GM12873 (cell line): Measurements from ENCODE around the gene CIDEB.

Experiments
- CTCF ChIP-seq: IDR thresholded peaks from 2 replicates; pipeline ENCODE4 v1.5.1; 2012; ENCODE audit warnings: low read depth, mild to moderate bottlenecking, moderate library complexity, low read length, control low read depth; ENCODE audit not compliant: insufficient read depth; ENCODE audit errors: missing control alignments

Gene CIDEB

GRCh38 chr14:24307575-24308341 lies at the start of gene CIDEB:
Gene CIDEB (minus strand): TSS chr14:24307977. CDS start chr14:24307858, 119 bp downstream.
- peak; percentile 94 for TF ChIP-seq CTCF

- no peak for TF ChIP-seq CTCF
Observed at GRCh38 chr14:24356208-24356607, 48.4 kb upstream of the CIDEB start.

- TF ChIP-seq CTCF = no peak
Observed at GRCh38 chr14:24355009-24355408, 47.2 kb upstream of the CIDEB start.

- no peak for TF ChIP-seq CTCF
Observed at GRCh38 chr14:24353559-24354481, 46.0 kb upstream of the CIDEB start.

- peak; percentile 12 for TF ChIP-seq CTCF
Observed at GRCh38 chr14:24351517-24351916, 43.7 kb upstream of the CIDEB start.

GRCh38 chr14:24349742-24350141 lies 42.0 kb upstream of the CIDEB start:
- TF ChIP-seq CTCF = no peak

- TF ChIP-seq CTCF = no peak
Observed at GRCh38 chr14:24348186-24348585, 40.4 kb upstream of the CIDEB start.
